ENCODE results near the gene MED19.
"Not testable (repeated sequence)": the region's sequence is repeated elsewhere in the genome, so short reads cannot be mapped to it uniquely, and the experiment has no call there.

The MED19 gene

GRCh38 chr11:57732661-57733060 lies 20.6 kb upstream of the MED19 start:
- no peaks in the 10 kb centered on the region for H3K4me1 ChIP-seq (ENCODE audit: insufficient read depth, low read length)
- no peak overlapping the region for H3K4me3 ChIP-seq (ENCODE audit: low read depth in 1 of 2, low read length in 2 of 2)
- no peak overlapping the region for H3K27ac ChIP-seq (ENCODE audit: low read length)
- H3K9me3 ChIP-seq (ENCODE audit: insufficient read depth, low read length, severe bottlenecking) = no peaks in the 10 kb centered on the region
- no peak for TF ChIP-seq CTCF (IDR thresholded peaks at IDR 0.05; ENCODE audit: borderline replicate concordance, extremely low read depth, low read length, poor library complexity, severe bottlenecking)
- TF ChIP-seq EZH2 (IDR thresholded peaks at IDR 0.05; ENCODE audit: borderline replicate concordance, low read depth, low read length, severe bottlenecking) = no peak
- no peaks in the 10 kb centered on the region for H3K27me3 ChIP-seq (ENCODE audit: insufficient read depth, low read length, poor library complexity)
- no peak for DNase-seq
- H4K20me1 ChIP-seq (ENCODE audit: insufficient read depth, low read length) = peaks cover 20% of the 10 kb centered on the region; the same call in 1 of the 2 replicates
- H3K36me3 ChIP-seq (ENCODE audit: insufficient read depth, low read length) = peaks cover 21% of the 10 kb centered on the region
- ATAC-seq (ENCODE audit: insufficient read depth, low read depth) = no peak
- no peak overlapping the region for H2AFZ ChIP-seq (ENCODE audit: low read depth, low read length)
- no peak overlapping the region for H3K4me2 ChIP-seq (ENCODE audit: insufficient read depth, low read length)
- H3K9ac ChIP-seq (ENCODE audit: low read depth, low read length) = no peak overlapping the region
- peaks cover 90% of the 10 kb centered on the region for H3K79me2 ChIP-seq (ENCODE audit: insufficient read depth, low read length)

GRCh38 chr11:57729479-57729878 lies 17.5 kb upstream of the MED19 start:
- no peak overlapping the region for H3K9ac ChIP-seq (ENCODE audit: low read depth, low read length)
- peaks cover 30% of the 10 kb centered on the region; the same call in 1 of the 2 replicates for H4K20me1 ChIP-seq (ENCODE audit: insufficient read depth, low read length)
- H3K27ac ChIP-seq (ENCODE audit: low read length) = no peak overlapping the region
- H3K4me1 ChIP-seq (ENCODE audit: insufficient read depth, low read length) = no peaks in the 10 kb centered on the region
- H3K36me3 ChIP-seq (ENCODE audit: insufficient read depth, low read length) = peaks cover 26% of the 10 kb centered on the region
- DNase-seq (no peak), ATAC-seq (ENCODE audit: insufficient read depth, low read depth) (no peak)
- no peak overlapping the region for H3K4me3 ChIP-seq (ENCODE audit: low read depth in 1 of 2, low read length in 2 of 2)
- no peaks in the 10 kb centered on the region for H3K27me3 ChIP-seq (ENCODE audit: insufficient read depth, low read length, poor library complexity)
- H3K4me2 ChIP-seq (ENCODE audit: insufficient read depth, low read length) = no peak overlapping the region
- no peak overlapping the region for H2AFZ ChIP-seq (ENCODE audit: low read depth, low read length)
- TF ChIP-seq CTCF (IDR thresholded peaks at IDR 0.05; ENCODE audit: borderline replicate concordance, extremely low read depth, low read length, poor library complexity, severe bottlenecking) (no peak), EZH2 (IDR thresholded peaks at IDR 0.05; ENCODE audit: borderline replicate concordance, low read depth, low read length, severe bottlenecking) (no peak)
- H3K79me2 ChIP-seq (ENCODE audit: insufficient read depth, low read length) = peaks cover 97% of the 10 kb centered on the region
- H3K9me3 ChIP-seq (ENCODE audit: insufficient read depth, low read length, severe bottlenecking) = no peaks in the 10 kb centered on the region

GRCh38 chr11:57728829-57729228 lies 16.8 kb upstream of the MED19 start:
- no peak for ATAC-seq (ENCODE audit: insufficient read depth, low read depth)
- no peak overlapping the region for H3K4me2 ChIP-seq (ENCODE audit: insufficient read depth, low read length)
- no peaks in the 10 kb centered on the region for H3K27me3 ChIP-seq (ENCODE audit: insufficient read depth, low read length, poor library complexity)
- no peaks in the 10 kb centered on the region for H3K9me3 ChIP-seq (ENCODE audit: insufficient read depth, low read length, severe bottlenecking)
- no peak for DNase-seq
- H3K79me2 ChIP-seq (ENCODE audit: insufficient read depth, low read length) = peaks cover 97% of the 10 kb centered on the region
- peaks cover 36% of the 10 kb centered on the region; the same call in 1 of the 2 replicates for H4K20me1 ChIP-seq (ENCODE audit: insufficient read depth, low read length)
- no peak overlapping the region for H2AFZ ChIP-seq (ENCODE audit: low read depth, low read length)
- H3K4me1 ChIP-seq (ENCODE audit: insufficient read depth, low read length) = no peaks in the 10 kb centered on the region
- no peak overlapping the region for H3K4me3 ChIP-seq (ENCODE audit: low read depth in 1 of 2, low read length in 2 of 2)
- H3K27ac ChIP-seq (ENCODE audit: low read length) = no peak overlapping the region
- H3K36me3 ChIP-seq (ENCODE audit: insufficient read depth, low read length) = peaks cover 26% of the 10 kb centered on the region
- TF ChIP-seq CTCF (IDR thresholded peaks at IDR 0.05; ENCODE audit: borderline replicate concordance, extremely low read depth, low read length, poor library complexity, severe bottlenecking) (no peak), EZH2 (IDR thresholded peaks at IDR 0.05; ENCODE audit: borderline replicate concordance, low read depth, low read length, severe bottlenecking) (no peak)
- H3K9ac ChIP-seq (ENCODE audit: low read depth, low read length) = no peak overlapping the region

- TF ChIP-seq EZH2 (IDR thresholded peaks at IDR 0.05; ENCODE audit: borderline replicate concordance, low read depth, low read length, severe bottlenecking) = no peak
- TF ChIP-seq CTCF (IDR thresholded peaks at IDR 0.05; ENCODE audit: borderline replicate concordance, extremely low read depth, low read length, poor library complexity, severe bottlenecking) = no peak
- peaks cover 23% of the 10 kb centered on the region for H3K36me3 ChIP-seq (ENCODE audit: insufficient read depth, low read length)
- no peak overlapping the region for H3K4me2 ChIP-seq (ENCODE audit: insufficient read depth, low read length)
- no peaks in the 10 kb centered on the region for H3K27me3 ChIP-seq (ENCODE audit: insufficient read depth, low read length, poor library complexity)
- no peak overlapping the region for H3K27ac ChIP-seq (ENCODE audit: low read length)
- no peaks in the 10 kb centered on the region for H3K9me3 ChIP-seq (ENCODE audit: insufficient read depth, low read length, severe bottlenecking)
- no peaks in the 10 kb centered on the region for H3K4me1 ChIP-seq (ENCODE audit: insufficient read depth, low read length)
- no peak overlapping the region for H3K9ac ChIP-seq (ENCODE audit: low read depth, low read length)
- no peak for ATAC-seq (ENCODE audit: insufficient read depth, low read depth)
- H3K79me2 ChIP-seq (ENCODE audit: insufficient read depth, low read length) = peaks cover 96% of the 10 kb centered on the region
- H3K4me3 ChIP-seq (ENCODE audit: low read depth in 1 of 2, low read length in 2 of 2) = no peak overlapping the region
- DNase-seq = no peak
- H2AFZ ChIP-seq (ENCODE audit: low read depth, low read length) = no peak overlapping the region
- H4K20me1 ChIP-seq (ENCODE audit: insufficient read depth, low read length) = peaks cover 38% of the 10 kb centered on the region; the same call in 1 of the 2 replicates
These were observed 15.2 kb upstream of the MED19 start for GRCh38 chr11:57727185-57727584.

- not testable (repeated sequence) for H3K27ac ChIP-seq (ENCODE audit: low read length); H3K9ac ChIP-seq (ENCODE audit: low read depth, low read length); H3K4me3 ChIP-seq (ENCODE audit: low read depth in 1 of 2, low read length in 2 of 2); H2AFZ ChIP-seq (ENCODE audit: low read depth, low read length); ATAC-seq (ENCODE audit: insufficient read depth, low read depth); H3K9me3 ChIP-seq (ENCODE audit: insufficient read depth, low read length, severe bottlenecking); H3K4me2 ChIP-seq (ENCODE audit: insufficient read depth, low read length); DNase-seq; H3K27me3 ChIP-seq (ENCODE audit: insufficient read depth, low read length, poor library complexity)
- Histone ChIP-seq H3K79me2 (ENCODE audit: insufficient read depth, low read length) (peaks cover 76% of the 10 kb centered on the region), H3K36me3 (ENCODE audit: insufficient read depth, low read length) (peaks cover 49% of the 10 kb centered on the region), H3K4me1 (ENCODE audit: insufficient read depth, low read length) (peaks cover 19% of the 10 kb centered on the region), H4K20me1 (ENCODE audit: insufficient read depth, low read length) (peaks cover 28% of the 10 kb centered on the region; the same call in 1 of the 2 replicates)
These were observed 4.7 kb upstream of the MED19 start for GRCh38 chr11:57716726-57717125.
